Mucosa of descending colon (tissue), 3 donors: ENCODE data around the gene DNAI2. TPM values are rescaled to one million over a fixed set of nuclear protein-coding genes. Genes with fewer than 3 reads are reported as not detected.

Experiments
- ATAC-seq: fragments of 200-7000 bp; cut with Tn5 transposase; one replicate; pipeline ENCODE4 v1.9.1; 2020; ENCODE audit warnings: mild to moderate bottlenecking, moderate library complexity
- DNase-seq, 3 donors: peaks; one replicate each; pipeline ENCODE4 v3.0.0-alpha.2; 2020
- H3K36me3 ChIP-seq: fragments of 200-600 bp; one replicate; pipeline ENCODE4 v1.8.0; 2021; ENCODE audit warnings: low read depth, mild to moderate bottlenecking
- H3K4me1 ChIP-seq: fragments of 200-600 bp; one replicate; pipeline ENCODE4 v1.8.0; 2021; ENCODE audit warnings: low read depth, mild to moderate bottlenecking
- H3K4me3 ChIP-seq: fragments of 200-600 bp; one replicate; pipeline ENCODE4 v1.8.0; 2021; ENCODE audit warnings: mild to moderate bottlenecking
- H3K9me3 ChIP-seq: fragments of 200-600 bp; one replicate; pipeline ENCODE4 v1.8.0; 2021; ENCODE audit warnings: mild to moderate bottlenecking
- intact Hi-C, 2 donors: fragments of 100-400 bp; cut with DNase I in 1 of 2; cut with micrococcal nuclease in 1 of 2; formaldehyde crosslinking; loops; one replicate each; pipeline versions ENCODE4 v1.11.0 to v1.11.1; 2022; cut with DNase I, micrococcal nuclease
- total RNA-seq, 3 donors: library from RNA; stranded (reverse); fragmentation: NEBNext Ultra II Directional in 2 of 3; extraction: Animal tissue kit (Norgen Biotek cat#: 25700) in 2 of 3; gene quantifications; one replicate each; pipeline versions ENCODE4 v1.2.1 to v1.2.4, GENCODE V29; 2021 to 2023
- TF ChIP-seq, protein P1 (sequence below): fragments of 200-600 bp; IDR thresholded peaks from one replicate; pipeline ENCODE4 v1.8.0; 2022; ENCODE audit warnings: antibody characterized with exemption, mild to moderate bottlenecking
- donor health status: DM: no; HTN: no; CAD: no; lungs with moderate emphysema.
- donor health status: DM: no; HTN: no; CAD: no.
- donor health status: DM: no; HTN: yes; CAD: no.

Gene DNAI2
- total RNA-seq, 3 donors from 2014 or later = not detected

DNA sequence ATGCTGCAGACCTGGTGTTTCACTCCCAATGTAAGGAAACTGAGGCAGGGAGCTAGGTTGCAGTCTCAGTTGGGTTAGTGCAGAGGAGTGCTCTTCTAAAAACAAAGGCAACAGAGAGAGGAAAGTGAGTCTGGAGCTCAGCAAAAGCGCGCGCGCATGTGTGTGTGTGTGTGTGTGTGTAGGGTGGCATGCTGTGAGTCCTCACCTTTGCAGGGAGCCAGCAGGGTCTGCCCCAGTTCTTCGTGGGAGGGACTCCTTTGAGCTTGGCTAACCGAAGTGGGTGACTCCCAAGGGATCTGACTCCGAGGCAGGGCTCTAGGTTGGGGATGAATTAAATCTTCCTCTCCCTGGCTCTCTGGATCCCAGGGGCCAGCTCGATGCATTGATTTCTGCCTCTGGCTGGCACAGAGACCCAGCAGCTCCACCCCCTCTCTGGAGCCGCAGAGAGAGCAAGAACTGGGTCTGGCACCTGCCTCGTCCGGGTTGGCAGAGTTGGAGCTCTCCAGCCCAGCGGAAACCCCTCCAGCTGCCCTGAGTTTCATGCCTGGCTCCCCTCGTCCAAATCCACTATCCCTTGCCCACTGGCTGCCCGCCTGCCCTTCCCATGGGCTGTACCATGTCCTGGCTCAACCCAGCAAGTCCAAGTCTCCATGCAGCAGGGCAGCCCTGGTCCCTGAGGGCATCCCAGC, 88.9 kb downstream of the DNAI2 start:
- intact Hi-C loops = no loop called here

More for the DNA sequence above, 88.9 kb downstream of the DNAI2 start:
- ATAC-seq (no peak), DNase-seq (no peak)
- Histone ChIP-seq H3K4me1 (no peaks in the 10 kb centered on the region), H3K36me3 (no peaks in the 10 kb centered on the region), H3K4me3 (no peak overlapping the region), H3K9me3 (no peaks in the 10 kb centered on the region)
- TF ChIP-seq, protein P1, sequence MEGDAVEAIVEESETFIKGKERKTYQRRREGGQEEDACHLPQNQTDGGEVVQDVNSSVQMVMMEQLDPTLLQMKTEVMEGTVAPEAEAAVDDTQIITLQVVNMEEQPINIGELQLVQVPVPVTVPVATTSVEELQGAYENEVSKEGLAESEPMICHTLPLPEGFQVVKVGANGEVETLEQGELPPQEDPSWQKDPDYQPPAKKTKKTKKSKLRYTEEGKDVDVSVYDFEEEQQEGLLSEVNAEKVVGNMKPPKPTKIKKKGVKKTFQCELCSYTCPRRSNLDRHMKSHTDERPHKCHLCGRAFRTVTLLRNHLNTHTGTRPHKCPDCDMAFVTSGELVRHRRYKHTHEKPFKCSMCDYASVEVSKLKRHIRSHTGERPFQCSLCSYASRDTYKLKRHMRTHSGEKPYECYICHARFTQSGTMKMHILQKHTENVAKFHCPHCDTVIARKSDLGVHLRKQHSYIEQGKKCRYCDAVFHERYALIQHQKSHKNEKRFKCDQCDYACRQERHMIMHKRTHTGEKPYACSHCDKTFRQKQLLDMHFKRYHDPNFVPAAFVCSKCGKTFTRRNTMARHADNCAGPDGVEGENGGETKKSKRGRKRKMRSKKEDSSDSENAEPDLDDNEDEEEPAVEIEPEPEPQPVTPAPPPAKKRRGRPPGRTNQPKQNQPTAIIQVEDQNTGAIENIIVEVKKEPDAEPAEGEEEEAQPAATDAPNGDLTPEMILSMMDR = no peak

Other genes with a start within 250 kb of the DNAI2 start
- 100 to 1,000 TPM; 617 to 705 (median 692) TPM for gene RPL38, start 70.6 kb upstream of the DNAI2 start, total RNA-seq
- gene TTYH2, start 60.7 kb upstream of the DNAI2 start, total RNA-seq = 1 to 10 TPM; 2.5 to 9.1 (median 3.1) TPM
- 1 to 10 TPM in 2 of 3 donors, under 1 TPM in 1; 0.73 to 7.4 (median 2.4) TPM for gene KIF19, start 52.0 kb downstream of the DNAI2 start, total RNA-seq
- gene BTBD17, start 87.6 kb downstream of the DNAI2 start, total RNA-seq = under 1 TPM in 1 of 3 donors, not detected in 2; 0.17 TPM
- under 1 TPM in 1 of 3 donors, not detected in 2; 0.17 TPM for gene GPR142, start 93.3 kb downstream of the DNAI2 start, total RNA-seq
- 100 to 1,000 TPM in 2 of 3 donors, 10 to 100 TPM in 1; 62.2 to 172 (median 139) TPM for gene GPRC5C, start 157.9 kb downstream of the DNAI2 start, total RNA-seq
- 1 to 10 TPM; 3.7 to 7.0 (median 5.2) TPM for gene CD300A, start 192.4 kb downstream of the DNAI2 start, total RNA-seq